ENCODE data around the gene SKIDA1. TPM values are rescaled to one million over a fixed set of nuclear protein-coding genes. Genes with fewer than 3 reads are reported as not detected.

The SKIDA1 gene
- total RNA-seq, 4 donors from 2014 or later = 0.53 to 3.0 (median 1.2) TPM

- no peaks in the 10 kb centered on the region for H3K9me3 ChIP-seq
- H3K4me1 ChIP-seq = peaks cover 54% of the 10 kb centered on the region
- 3% methylated on average over 14 of the region's 73 CpGs for WGBS
- TF ChIP-seq EP300 (IDR thresholded peaks at IDR 0.05) (no peak), POLR2A (IDR thresholded peaks at IDR 0.05) (no peak), POLR2AphosphoS5 (IDR thresholded peaks at IDR 0.05) (no peak), CTCF (IDR thresholded peaks at IDR 0.05) (no peak)
- peak overlapping the region; percentile 85 for H3K27ac ChIP-seq
- DNase-seq (ENCODE audit: low spot score in 2 of 2) = peak in 1 of 2 donors; percentile 76
- H3K27me3 ChIP-seq = no peaks in the 10 kb centered on the region
- H3K36me3 ChIP-seq = no peaks in the 10 kb centered on the region
- peak overlapping the region; percentile 87 for H3K4me3 ChIP-seq
These were observed 8.1 kb downstream of the SKIDA1 start for GRCh38 chr10:21517134-21518031.

- no peaks in the 10 kb centered on the region for H3K36me3 ChIP-seq
- DNase-seq (ENCODE audit: low spot score in 2 of 2) = peak in 1 of 2 donors; percentile 80
- no peak for TF ChIP-seq POLR2A (IDR thresholded peaks at IDR 0.05)
- no peak for TF ChIP-seq EP300 (IDR thresholded peaks at IDR 0.05)
- TF ChIP-seq POLR2AphosphoS5 (IDR thresholded peaks at IDR 0.05) = no peak
- TF ChIP-seq CTCF (IDR thresholded peaks at IDR 0.05) = no peak
- peaks cover 48% of the 10 kb centered on the region for H3K4me1 ChIP-seq
- WGBS = under 1% methylated on average over 33 of the region's 86 CpGs
- H3K27me3 ChIP-seq = no peaks in the 10 kb centered on the region
- H3K4me3 ChIP-seq = peak overlapping the region; percentile 87
- H3K9me3 ChIP-seq = no peaks in the 10 kb centered on the region
- H3K27ac ChIP-seq = peak overlapping the region; percentile 85
These were observed 9.0 kb downstream of the SKIDA1 start for GRCh38 chr10:21516242-21517131.

GRCh38 chr10:21515361-21516241 is 9.9 kb downstream of the SKIDA1 start:
- Histone ChIP-seq H3K4me3 (peak overlapping the region; percentile 87), H3K36me3 (no peaks in the 10 kb centered on the region), H3K9me3 (no peaks in the 10 kb centered on the region), H3K27me3 (no peaks in the 10 kb centered on the region), H3K4me1 (peaks cover 39% of the 10 kb centered on the region), H3K27ac (no peak overlapping the region)
- TF ChIP-seq CTCF (IDR thresholded peaks at IDR 0.05) = no peak
- TF ChIP-seq POLR2A (IDR thresholded peaks at IDR 0.05) = no peak
- no peak for TF ChIP-seq EP300 (IDR thresholded peaks at IDR 0.05)
- no peak for TF ChIP-seq POLR2AphosphoS5 (IDR thresholded peaks at IDR 0.05)
- WGBS = 44% methylated on average over 15 of the region's 15 CpGs
- no peak for DNase-seq (ENCODE audit: low spot score in 2 of 2)

GRCh38 chr10:21514818-21515351 is 10.6 kb downstream of the SKIDA1 start:
- H3K27me3 ChIP-seq = no peaks in the 10 kb centered on the region
- H3K9me3 ChIP-seq = no peaks in the 10 kb centered on the region
- TF ChIP-seq POLR2A (IDR thresholded peaks at IDR 0.05) = no peak
- TF ChIP-seq POLR2AphosphoS5 (IDR thresholded peaks at IDR 0.05) = no peak
- TF ChIP-seq EP300 (IDR thresholded peaks at IDR 0.05) = no peak
- no peak for TF ChIP-seq CTCF (IDR thresholded peaks at IDR 0.05)
- H3K4me3 ChIP-seq = no peak overlapping the region
- no peaks in the 10 kb centered on the region for H3K36me3 ChIP-seq
- H3K4me1 ChIP-seq = peaks cover 33% of the 10 kb centered on the region
- no peak overlapping the region for H3K27ac ChIP-seq
- no peak for DNase-seq (ENCODE audit: low spot score in 2 of 2)
- WGBS = 77% methylated on average over 10 of the region's 10 CpGs
